Natural killer cell (primary cell): ENCODE results near the gene RLBP1. TPM values are rescaled to one million over a fixed set of nuclear protein-coding genes. Genes with fewer than 3 reads are reported as not detected.

ENCODE experiments used
- ATAC-seq, 3 donors: fragments of 150-1000 bp in 2 of 3; fragments of 200-7000 bp in 1 of 3; cut with Tn5 transposase; 1 replicate in 1 of 3; 2 replicates in 2 of 3; pipeline ENCODE4 v1.10.0; 2021; ENCODE audit warnings: mild to moderate bottlenecking in 2 of 3, moderate library complexity in 2 of 3
- DNase-seq, 2 donors: peaks; one replicate each; pipeline versions ENCODE4 v3.0.0 to v3.0.0-alpha.2; 2013 to 2021; ENCODE audit warnings: mixed read lengths in 1 of 2
- H3K27ac ChIP-seq: one replicate; pipeline ENCODE4 v1.5.1; 2013; ENCODE audit warnings: mild to moderate bottlenecking, low read length
- H3K27me3 ChIP-seq: one replicate; pipeline ENCODE4 v1.6.1; 2013; ENCODE audit warnings: low read length; ENCODE audit not compliant: control insufficient read depth, insufficient read depth
- H3K36me3 ChIP-seq: one replicate; pipeline ENCODE4 v1.6.1; 2013; ENCODE audit warnings: low read length; ENCODE audit not compliant: control insufficient read depth, insufficient read depth
- H3K4me1 ChIP-seq: one replicate; pipeline ENCODE4 v1.6.1; 2013; ENCODE audit warnings: low read length; ENCODE audit not compliant: control insufficient read depth, insufficient read depth
- H3K4me3 ChIP-seq: one replicate; pipeline ENCODE4 v1.5.1; 2013; ENCODE audit warnings: low read length
- H3K9me3 ChIP-seq: one replicate; pipeline ENCODE4 v1.6.1; 2013; ENCODE audit warnings: low read length; ENCODE audit not compliant: control insufficient read depth, insufficient read depth
- H3K27ac Mint-ChIP-seq, 2 donors: one replicate each; pipeline ENCODE4 v1.8.0; 2022; ENCODE audit warnings: mild to moderate bottlenecking in 2 of 2, mixed read lengths in 2 of 2, moderate library complexity in 1 of 2
- H3K27me3 Mint-ChIP-seq, 2 donors: one replicate each; pipeline ENCODE4 v1.8.0; 2022; ENCODE audit warnings: low read depth in 2 of 2, mixed read lengths in 2 of 2
- H3K36me3 Mint-ChIP-seq: one replicate; pipeline ENCODE4 v1.8.0; 2022; ENCODE audit warnings: mixed read lengths
- H3K4me1 Mint-ChIP-seq, 2 donors: one replicate each; pipeline ENCODE4 v1.8.0; 2022; ENCODE audit warnings: mixed read lengths in 2 of 2
- H3K4me3 Mint-ChIP-seq: one replicate; pipeline ENCODE4 v1.8.0; 2022; ENCODE audit warnings: mild to moderate bottlenecking, moderate library complexity, mixed read lengths
- H3K9me3 Mint-ChIP-seq, 2 donors: one replicate each; pipeline ENCODE4 v1.8.0; 2022; ENCODE audit warnings: mixed read lengths in 2 of 2
- CTCF ChIP-seq: fragments of 200-600 bp; IDR thresholded peaks from one replicate; pipeline ENCODE4 v1.8.0; 2022; ENCODE audit warnings: antibody characterized with exemption
- WGBS: methylation state at CpG from one replicate; pipeline ENCODE4 v1.1.7; 2013; ENCODE audit warnings: missing lambda C conversion rate; ENCODE audit not compliant: insufficient coverage; 5-methylcytosine and 5-hydroxymethylcytosine counted together
- intact Hi-C: fragments of 100-400 bp; cut with micrococcal nuclease; formaldehyde crosslinking; loops from one replicate; pipeline ENCODE4 v1.14.2; 2022
- total RNA-seq, 4 donors: library from RNA; stranded (reverse); fragments of 120-200 nt in 1 of 4; gene quantifications; one replicate each; pipeline versions ENCODE4 v1.2.3 to v1.2.4, GENCODE V29; 2013 to 2022

Gene RLBP1
- total RNA-seq, 3 donors from 2014 or later (not counting 1 experiment from before 2014, with no cell fraction given): not detected

DNA sequence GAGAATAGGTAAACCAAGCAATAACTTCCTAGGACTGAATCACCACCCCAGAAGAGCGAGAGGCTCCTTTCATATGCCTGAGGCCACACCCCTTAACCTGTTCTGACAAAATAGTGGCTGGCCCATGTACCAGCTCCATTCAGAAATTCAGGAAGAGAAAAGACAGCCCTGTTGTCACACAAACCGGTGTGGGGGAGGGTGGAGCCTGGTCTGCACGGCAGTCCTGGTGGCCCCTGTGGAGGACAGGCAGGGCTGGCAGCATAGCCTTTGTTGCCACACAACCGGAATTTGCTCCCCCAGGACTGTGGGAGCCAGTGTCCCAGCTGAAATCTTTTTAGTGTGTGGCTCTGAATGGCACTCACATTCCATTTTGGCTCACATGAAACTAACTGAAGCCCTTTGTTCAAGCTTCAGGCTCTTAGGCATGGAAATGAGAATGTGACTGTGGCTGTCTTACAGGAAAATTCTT, 23.8 kb downstream of the RLBP1 start:
- Mint-ChIP-seq H3K4me3 (no peak overlapping the region), H3K9me3 (no peaks in the 10 kb centered on the region), H3K27me3 (no peaks in the 10 kb centered on the region), H3K36me3 (peaks cover 19% of the 10 kb centered on the region), H3K4me1 (peaks cover 0 to 10% of the 10 kb centered on the region in 2 donors), H3K27ac (peak overlapping the region in 1 of 2 donors; percentile 73)
- no peaks in the 10 kb centered on the region for H3K4me1 ChIP-seq
- no peak overlapping the region for H3K27ac ChIP-seq
- 82% methylated on average over 4 of the region's 4 CpGs for WGBS
- H3K27me3 ChIP-seq: no peaks in the 10 kb centered on the region
- no peak for TF ChIP-seq CTCF
- H3K9me3 ChIP-seq: no peaks in the 10 kb centered on the region
- ATAC-seq: no peak
- no peak overlapping the region for H3K4me3 ChIP-seq
- peaks cover 54% of the 10 kb centered on the region for H3K36me3 ChIP-seq
- DNase-seq: no peak
- intact Hi-C loops: no loop called here

DNA sequence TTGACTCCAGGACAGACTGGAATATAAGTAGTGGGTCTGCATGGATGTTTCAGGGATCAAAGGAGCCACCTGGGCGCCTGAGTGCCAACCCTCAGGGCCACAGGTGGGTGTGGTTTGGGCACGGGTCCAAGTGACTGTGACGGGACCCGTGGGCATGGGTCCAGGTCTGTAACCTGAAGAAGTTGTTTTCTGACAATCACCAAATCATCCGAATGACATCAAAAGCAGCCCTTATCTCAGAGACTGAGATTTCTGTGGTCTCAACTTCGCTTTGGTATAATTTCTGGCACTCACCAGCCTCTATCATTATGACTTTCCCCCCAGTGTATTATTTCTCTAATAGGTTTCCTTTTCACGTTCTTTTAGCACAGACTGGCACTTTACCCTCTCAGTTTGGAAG, 24.4 kb downstream of the RLBP1 start:
- ATAC-seq (no peak), DNase-seq (no peak)
- no peaks in the 10 kb centered on the region for H3K27me3 Mint-ChIP-seq
- Histone ChIP-seq H3K9me3 (no peaks in the 10 kb centered on the region), H3K27ac (no peak overlapping the region), H3K36me3 (peaks cover 55% of the 10 kb centered on the region), H3K4me3 (no peak overlapping the region), H3K27me3 (no peaks in the 10 kb centered on the region), H3K4me1 (no peaks in the 10 kb centered on the region)
- peak overlapping the region in 1 of 2 donors; percentile 73 for H3K27ac Mint-ChIP-seq
- H3K36me3 Mint-ChIP-seq: peaks cover 25% of the 10 kb centered on the region
- TF ChIP-seq CTCF: no peak
- H3K9me3 Mint-ChIP-seq: no peaks in the 10 kb centered on the region
- H3K4me3 Mint-ChIP-seq: no peak overlapping the region
- intact Hi-C loops: no loop called here
- peaks cover 0 to 13% of the 10 kb centered on the region in 2 donors for H3K4me1 Mint-ChIP-seq
- WGBS: 63% methylated on average over 7 of the region's 7 CpGs

DNA sequence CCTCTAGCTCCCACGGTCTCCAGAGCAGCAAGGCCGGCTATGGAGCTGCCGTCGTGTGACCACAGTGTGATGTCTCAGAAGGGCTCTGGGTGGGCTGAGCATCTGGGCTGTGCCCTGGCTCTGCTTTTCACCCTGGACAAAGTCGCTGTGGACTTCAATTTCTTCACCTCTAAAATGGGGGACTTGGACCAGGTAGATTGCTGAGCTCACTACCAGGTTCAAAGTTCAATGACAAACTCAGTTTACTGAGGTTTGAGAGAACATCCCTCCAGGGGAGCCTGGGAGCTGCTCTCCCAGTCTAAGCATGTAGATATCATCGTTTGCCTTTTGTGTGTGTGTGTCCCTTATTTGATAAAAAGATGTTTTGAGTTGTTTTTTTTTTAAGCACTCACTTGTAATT, 25.1 kb downstream of the RLBP1 start:
- Mint-ChIP-seq H3K4me3 (no peak overlapping the region), H3K36me3 (peaks cover 32% of the 10 kb centered on the region), H3K27me3 (no peaks in the 10 kb centered on the region), H3K9me3 (no peaks in the 10 kb centered on the region), H3K27ac (peak overlapping the region in 1 of 2 donors; percentile 20), H3K4me1 (peaks cover 0 to 11% of the 10 kb centered on the region in 2 donors)
- Histone ChIP-seq H3K4me3 (no peak overlapping the region), H3K4me1 (no peaks in the 10 kb centered on the region), H3K9me3 (no peaks in the 10 kb centered on the region), H3K27ac (no peak overlapping the region), H3K27me3 (no peaks in the 10 kb centered on the region), H3K36me3 (peaks cover 59% of the 10 kb centered on the region)
- no peak for DNase-seq
- no peak for TF ChIP-seq CTCF
- no peak for ATAC-seq
- WGBS: 90% methylated on average over 5 of the region's 6 CpGs
- intact Hi-C loops: no loop called here

DNA sequence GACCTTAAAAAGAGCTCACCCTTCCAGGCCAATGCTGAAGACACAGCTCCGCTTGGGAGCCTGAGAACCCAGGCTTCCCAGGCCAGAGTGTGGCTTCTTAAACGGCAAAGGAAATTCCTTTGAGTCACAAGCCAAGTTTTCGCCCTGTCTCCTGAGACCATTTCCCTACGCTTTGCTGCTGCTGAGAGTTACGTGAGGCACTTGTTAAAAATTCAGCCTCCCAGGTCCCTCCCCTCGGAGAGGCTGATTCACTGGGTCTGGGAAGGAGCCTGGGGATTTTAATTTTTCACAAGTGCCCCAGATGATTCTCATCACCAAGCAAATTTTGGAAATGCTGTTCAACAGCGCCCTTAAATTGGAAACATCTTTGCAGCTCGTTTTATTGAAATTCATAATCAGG, 25.5 kb downstream of the RLBP1 start:
- H3K27me3 Mint-ChIP-seq: no peaks in the 10 kb centered on the region
- 84% methylated on average over 8 of the region's 8 CpGs for WGBS
- H3K9me3 ChIP-seq: no peaks in the 10 kb centered on the region
- DNase-seq (no peak), ATAC-seq (no peak)
- no peak overlapping the region for H3K4me3 Mint-ChIP-seq
- H3K27ac ChIP-seq: no peak overlapping the region
- H3K4me3 ChIP-seq: no peak overlapping the region
- intact Hi-C loops: no loop called here
- no peaks in the 10 kb centered on the region for H3K9me3 Mint-ChIP-seq
- no peak for TF ChIP-seq CTCF
- peaks cover 63% of the 10 kb centered on the region for H3K36me3 ChIP-seq
- H3K4me1 ChIP-seq: no peaks in the 10 kb centered on the region
- peak overlapping the region in 1 of 2 donors; percentile 44 for H3K27ac Mint-ChIP-seq
- peaks cover 36% of the 10 kb centered on the region for H3K36me3 Mint-ChIP-seq
- H3K27me3 ChIP-seq: no peaks in the 10 kb centered on the region
- peaks cover 0 to 9% of the 10 kb centered on the region in 2 donors for H3K4me1 Mint-ChIP-seq
